PC-3 (cell line): ENCODE data around the gene NDUFS2. TPM values are rescaled to one million over a fixed set of nuclear protein-coding genes. Genes with fewer than 3 reads are reported as not detected.

Experiments used
- ATAC-seq: fragments of 200-7000 bp; cut with Tn5 transposase; 2 replicates; pipeline ENCODE4 v1.9.1; 2020; ENCODE audit warnings: mild to moderate bottlenecking, moderate library complexity
- BruUV-seq: library from RNA; stranded (reverse); fragments of 400-500 nt; replicated peaks from 2 replicates; lab custom pipeline; 2021; lab: Mats Ljungman, UMichigan
- CTCF ChIA-PET: fragments of 300-600 bp; sonication (Branson Sonifier 250); formaldehyde crosslinking; loops from one replicate; lab custom pipeline; 2022; ENCODE audit warnings: antibody characterized with exemption; lab: Charles Lee
- POLR2A ChIA-PET: fragments of 300-600 bp; sonication (Branson Sonifier 250); formaldehyde crosslinking; loops from one replicate; lab custom pipeline; 2022; ENCODE audit warnings: antibody characterized with exemption; ENCODE audit not compliant: unreplicated experiment; lab: Charles Lee
- DNase-seq: peaks from one replicate; pipeline ENCODE4 v3.0.0-alpha.2; 2015
- H2AFZ ChIP-seq: fragments of 300-600 bp; sonication (generic); 2 replicates; pipeline ENCODE4 v1.6.0; 2016; ENCODE audit warnings: antibody characterized with exemption, low read length
- H3F3A ChIP-seq: fragments of 300-600 bp; sonication (generic); one replicate; pipeline ENCODE4 v1.6.0; 2017; ENCODE audit warnings: antibody characterized with exemption, low read length, control low read depth, mild to moderate bottlenecking; ENCODE audit not compliant: unreplicated experiment
- H3K27ac ChIP-seq: fragments of 300-600 bp; sonication (generic); 2 replicates; pipeline ENCODE4 v1.5.1; 2016; ENCODE audit warnings: mild to moderate bottlenecking, low read length
- H3K27me3 ChIP-seq: fragments of 300-600 bp; sonication (generic); 2 replicates; pipeline ENCODE4 v1.6.1; 2016; ENCODE audit warnings: low read length, mixed read lengths
- H3K36me3 ChIP-seq: fragments of 300-600 bp; sonication (generic); 2 replicates; pipeline ENCODE4 v1.6.1; 2016; ENCODE audit warnings: low read depth, mixed run types, low read length, mixed read lengths
- H3K4me1 ChIP-seq: fragments of 300-600 bp; sonication (generic); 2 replicates; pipeline ENCODE4 v1.5.1; 2016; ENCODE audit warnings: low read length; ENCODE audit not compliant: insufficient read depth
- H3K4me2 ChIP-seq: fragments of 300-600 bp; sonication (generic); 2 replicates; pipeline ENCODE4 v1.6.0; 2016; ENCODE audit warnings: low read length
- H3K4me3 ChIP-seq: fragments of 300-600 bp; sonication (generic); 2 replicates; pipeline ENCODE4 v1.5.1; 2016; ENCODE audit warnings: mild to moderate bottlenecking, low read length, mixed read lengths
- H3K79me2 ChIP-seq: fragments of 300-600 bp; sonication (generic); 2 replicates; pipeline ENCODE4 v1.6.1; 2017; ENCODE audit warnings: low read length, mixed read lengths
- H3K9ac ChIP-seq: fragments of 300-600 bp; sonication (generic); 2 replicates; pipeline ENCODE4 v1.6.0; 2016; ENCODE audit warnings: mild to moderate bottlenecking, low read length
- H3K9me2 ChIP-seq: fragments of 300-600 bp; sonication (generic); replicated peaks from 2 replicates; pipeline ENCODE4 v1.6.1; 2016; ENCODE audit warnings: mixed run types, low read length, mixed read lengths
- H3K9me3 ChIP-seq: fragments of 300-600 bp; sonication (generic); 2 replicates; pipeline ENCODE4 v1.6.1; 2016; ENCODE audit warnings: low read length, mixed read lengths
- H4K20me1 ChIP-seq: fragments of 300-600 bp; sonication (generic); 2 replicates; pipeline ENCODE4 v1.6.1; 2016; ENCODE audit warnings: low read length, mixed read lengths
- CTCF ChIP-seq: fragments of 300-600 bp; sonication (generic); conservative IDR thresholded peaks from 2 replicates; pipeline ENCODE4 v1.5.1; 2017; ENCODE audit warnings: antibody characterized with exemption, low read depth, mild to moderate bottlenecking, low read length
- EZH2 ChIP-seq: fragments of 300-600 bp; sonication (generic); IDR thresholded peaks from one replicate; pipeline ENCODE4 v1.6.1; 2017; ENCODE audit warnings: antibody characterized with exemption, mild to moderate bottlenecking, low read length; ENCODE audit not compliant: unreplicated experiment
- EZH2phosphoT487 ChIP-seq: fragments of 300-600 bp; sonication (generic); IDR thresholded peaks from 2 replicates; pipeline ENCODE4 v1.6.1; 2018; ENCODE audit warnings: mild to moderate bottlenecking, antibody characterized with exemption, low read length, borderline replicate concordance
- intact Hi-C: fragments of 100-400 bp; cut with micrococcal nuclease; formaldehyde crosslinking; loops from 2 replicates; pipeline ENCODE4 v1.9.0; 2023
- total RNA-seq: library from RNA; depleted of rRNA; stranded (reverse); fragments of >200 nt; gene quantifications from 2 replicates; pipeline ENCODE4 v1.2.3, GENCODE V29; 2014

Gene NDUFS2
- total RNA-seq, 1 experiment from 2014 or later, result 168 TPM

GRCh38 chr1:161172349-161172748 is 29.8 kb upstream of the NDUFS2 start:
- no peak overlapping the region for H3K27ac ChIP-seq
- no peaks in the 10 kb centered on the region for H4K20me1 ChIP-seq
- CTCF ChIA-PET, result no interaction called here

GRCh38 chr1:161172776-161173376 is 29.3 kb upstream of the NDUFS2 start:
- Histone ChIP-seq H2AFZ (no peak overlapping the region), H3K27ac (no peak overlapping the region), H3K27me3 (no peaks in the 10 kb centered on the region), H3K4me1 (peaks cover 16% of the 10 kb centered on the region), H3K4me2 (no peak overlapping the region), H3K9me3 (no peaks in the 10 kb centered on the region), H4K20me1 (no peaks in the 10 kb centered on the region), H3K79me2 (peaks cover 19% of the 10 kb centered on the region), H3K9me2 (no peaks in the 10 kb centered on the region), H3F3A (no peaks in the 10 kb centered on the region), H3K4me3 (no peak overlapping the region), H3K9ac (no peak overlapping the region), H3K36me3 (peaks cover 47% of the 10 kb centered on the region; the same call in 1 of the 2 replicates)
- BruUV-seq, result no TSS peak
- CTCF ChIA-PET, result no interaction called here
- POLR2A ChIA-PET, result interaction anchor here (0.9 kb wide), 1 partner anchor 9 kb away, joined by 12 read pairs; no protein-coding TSS in a partner anchor
- ATAC-seq (no peak), DNase-seq (no peak)
- TF ChIP-seq EZH2phosphoT487 (no peak), CTCF (no peak), EZH2 (no peak)
- intact Hi-C loops, result no loop called here

More at GRCh38 chr1:161172349-161172748, 29.8 kb upstream of the NDUFS2 start:
- POLR2A ChIA-PET, result interaction anchor here (0.9 kb wide), 1 partner anchor 10 kb away, joined by 12 read pairs; no protein-coding TSS in a partner anchor
- no peak overlapping the region for H2AFZ ChIP-seq
- H3F3A ChIP-seq, result no peaks in the 10 kb centered on the region
- H3K27me3 ChIP-seq, result no peaks in the 10 kb centered on the region
- intact Hi-C loops, result no loop called here
- H3K4me3 ChIP-seq, result no peak overlapping the region
- no peak for DNase-seq
- TF ChIP-seq EZH2phosphoT487 (no peak), CTCF (no peak), EZH2 (no peak)
- H3K79me2 ChIP-seq, result peaks cover 19% of the 10 kb centered on the region
- peaks cover 11% of the 10 kb centered on the region; the same call in 1 of the 2 replicates for H3K4me1 ChIP-seq
- no peak overlapping the region for H3K4me2 ChIP-seq
- no peaks in the 10 kb centered on the region for H3K9me2 ChIP-seq
- no peaks in the 10 kb centered on the region for H3K9me3 ChIP-seq
- no peak overlapping the region for H3K9ac ChIP-seq
- no TSS peak for BruUV-seq
- H3K36me3 ChIP-seq, result peaks cover 47% of the 10 kb centered on the region; the same call in 1 of the 2 replicates
- ATAC-seq, result no peak

- peaks cover 18% of the 10 kb centered on the region for H3K4me1 ChIP-seq
- intact Hi-C loops, result no loop called here
- TF ChIP-seq EZH2 (no peak), CTCF (no peak), EZH2phosphoT487 (no peak)
- no peak overlapping the region for H3K4me2 ChIP-seq
- BruUV-seq, result no TSS peak
- no peak overlapping the region for H3K9ac ChIP-seq
- H2AFZ ChIP-seq, result no peak overlapping the region
- DNase-seq, result no peak
- peaks cover 47% of the 10 kb centered on the region; the same call in 1 of the 2 replicates for H3K36me3 ChIP-seq
- H3K9me3 ChIP-seq, result no peaks in the 10 kb centered on the region
- no peaks in the 10 kb centered on the region for H4K20me1 ChIP-seq
- H3K9me2 ChIP-seq, result no peaks in the 10 kb centered on the region
- POLR2A ChIA-PET, result no interaction called here
- no peaks in the 10 kb centered on the region for H3K27me3 ChIP-seq
- H3K79me2 ChIP-seq, result peaks cover 19% of the 10 kb centered on the region
- no peak overlapping the region for H3K27ac ChIP-seq
- H3F3A ChIP-seq, result no peaks in the 10 kb centered on the region
- H3K4me3 ChIP-seq, result no peak overlapping the region
- CTCF ChIA-PET, result no interaction called here
- no peak for ATAC-seq
These were observed 28.5 kb upstream of the NDUFS2 start for GRCh38 chr1:161173711-161174110.
